Putamen (tissue), 1 donor: ENCODE data around the gene NPAT.
"Not testable (repeated sequence)": the region's sequence is repeated elsewhere in the genome, so short reads cannot be mapped to it uniquely, and the experiment has no call there.

Experiments used
- DNase-seq: peaks from one replicate; pipeline ENCODE4 v3.0.0-alpha.2; 2016; ENCODE audit warnings: low spot score

The NPAT gene

GRCh38 chr11:108218912-108219783 is 3.3 kb downstream of the NPAT start:
- no peak for DNase-seq

GRCh38 chr11:108218455-108218854 is 4.0 kb downstream of the NPAT start:
- no peak for DNase-seq

DNA sequence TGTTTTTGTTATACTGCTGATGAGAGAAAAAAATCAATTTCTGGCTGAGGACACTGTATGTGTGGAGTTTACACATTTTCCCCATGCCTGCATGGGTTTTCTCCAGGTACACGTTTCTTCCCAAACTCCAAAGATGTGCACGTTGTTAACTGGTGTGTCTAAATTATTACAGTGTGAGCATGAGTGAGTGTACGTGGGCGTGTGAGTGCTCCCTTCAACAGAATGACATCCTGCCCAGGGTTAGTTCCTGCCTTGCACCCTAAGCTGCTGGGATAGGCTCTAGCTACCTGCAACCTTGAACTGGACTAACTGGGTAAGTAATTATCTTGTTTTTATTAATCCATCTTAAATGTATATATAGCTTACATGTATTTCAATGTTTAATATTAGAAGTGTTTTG is 5.5 kb downstream of the NPAT start:
- DNase-seq = no peak

DNA sequence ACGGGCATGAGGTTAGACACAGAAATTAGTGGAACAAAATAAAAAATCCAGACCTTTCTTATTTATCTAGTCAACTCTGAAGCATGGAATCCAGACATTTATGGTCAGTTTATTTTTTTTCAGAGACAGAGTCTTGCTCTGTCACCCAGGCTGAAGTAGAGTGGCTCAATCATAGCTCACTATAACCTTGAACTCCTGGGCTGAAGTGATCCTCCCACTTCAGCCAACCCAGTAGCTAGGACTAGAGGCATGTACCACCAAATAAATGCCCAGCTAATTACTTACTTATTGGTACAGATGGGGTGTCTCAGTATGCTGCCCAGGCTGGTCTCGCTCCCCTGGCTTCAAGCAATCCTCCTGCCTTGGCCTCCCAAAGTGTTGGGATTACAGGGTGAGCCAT is 8.7 kb downstream of the NPAT start:
- no peak for DNase-seq

- no peak for DNase-seq
Observed at GRCh38 chr11:108210441-108210840, 12.0 kb downstream of the NPAT start.

DNA sequence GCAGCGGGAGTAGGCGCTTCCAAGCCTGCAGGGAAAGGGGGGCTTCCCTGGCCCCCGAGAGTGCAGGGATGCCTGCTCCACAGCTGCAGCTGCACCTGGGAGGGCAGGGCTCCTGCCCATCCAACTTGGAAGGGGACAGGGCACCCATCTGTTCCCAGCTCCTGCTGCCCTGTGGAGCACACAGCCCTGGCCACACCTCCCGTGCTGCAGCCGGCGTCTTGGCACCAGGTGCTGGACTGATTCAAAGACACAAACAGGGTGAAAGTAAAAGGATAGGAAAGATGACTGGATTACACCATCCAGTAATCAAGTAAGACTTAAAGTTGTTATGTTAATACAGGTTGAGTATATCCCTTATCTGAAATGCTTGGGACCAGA is 14.8 kb downstream of the NPAT start:
- no peak for DNase-seq

DNA sequence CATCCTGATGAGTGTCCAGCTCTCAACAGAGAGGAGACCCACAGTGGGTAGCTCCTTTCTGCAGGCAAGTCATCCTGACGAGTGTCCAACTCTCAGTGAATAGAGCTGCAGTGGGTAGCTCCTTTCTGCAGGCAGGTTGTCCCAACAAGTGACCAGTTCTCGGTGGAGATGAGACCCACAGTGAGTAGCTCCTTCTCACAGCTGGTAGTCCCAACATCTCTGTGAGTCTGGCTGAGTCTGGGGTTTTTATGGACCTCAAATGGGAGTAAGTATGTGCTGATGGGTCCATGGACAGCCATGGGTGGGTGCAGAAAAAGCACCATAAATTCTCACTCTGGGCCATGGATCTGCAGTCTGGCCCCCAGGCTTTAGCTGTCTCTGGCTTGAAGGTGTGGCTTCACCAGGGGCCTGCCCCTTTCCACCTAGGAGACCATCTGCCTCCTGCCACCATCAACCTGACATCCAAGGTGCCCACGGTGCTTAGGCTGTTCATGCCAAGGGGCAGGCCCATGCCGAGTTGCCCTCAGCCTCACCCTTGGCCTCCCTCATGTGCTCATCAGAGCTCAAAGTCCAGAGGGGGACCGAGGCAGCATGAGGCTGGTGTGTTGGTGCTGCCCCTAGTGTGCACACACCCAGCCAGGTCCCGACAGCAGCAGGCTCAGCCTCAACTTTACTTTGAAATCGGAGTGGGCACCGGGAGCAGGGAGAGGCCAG is 15.3 kb downstream of the NPAT start:
- DNase-seq = no peak

- DNase-seq = no peak
Observed at GRCh38 chr11:108206171-108206570, 16.3 kb downstream of the NPAT start.

GRCh38 chr11:108204929-108205499 is 17.4 kb downstream of the NPAT start:
- no peak for DNase-seq

DNA sequence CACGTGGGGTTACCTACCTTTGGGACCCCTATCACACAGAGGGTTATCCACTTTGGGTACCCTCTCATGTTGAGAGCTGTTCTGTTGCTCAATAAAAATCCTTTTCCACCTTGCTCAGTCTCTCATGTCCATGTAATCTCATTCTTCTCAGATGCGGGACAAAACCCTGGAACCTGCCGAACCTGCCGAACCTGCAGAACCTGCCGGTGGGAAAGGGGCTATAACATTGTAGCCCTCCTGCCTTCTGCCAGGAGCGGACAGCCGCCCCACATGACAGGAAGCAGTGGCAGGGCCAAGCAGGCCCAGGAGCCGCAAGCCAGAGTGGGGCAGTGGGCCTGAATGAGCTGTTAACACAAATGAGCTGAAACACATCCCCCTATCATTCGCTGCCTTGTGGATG is 18.1 kb downstream of the NPAT start:
- DNase-seq = no peak

DNA sequence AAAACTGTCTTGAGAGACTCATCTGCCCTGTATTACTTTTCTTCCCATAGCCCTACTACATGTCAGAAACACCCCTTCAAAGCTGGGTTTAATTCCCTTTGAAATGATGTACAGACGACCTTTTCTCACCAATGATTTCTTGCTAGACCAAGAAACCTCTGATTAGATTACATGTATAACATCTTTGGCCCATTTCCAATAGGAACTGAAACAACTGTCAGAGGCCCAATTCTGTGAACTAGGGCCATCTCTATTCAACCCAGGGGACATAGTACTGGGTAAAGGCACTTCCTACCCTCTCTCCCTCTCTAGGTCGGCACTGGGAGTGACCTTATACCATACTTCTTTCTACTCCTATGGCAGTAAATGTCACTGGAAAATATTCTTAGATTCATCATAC is 19.4 kb downstream of the NPAT start:
- no peak for DNase-seq

DNA sequence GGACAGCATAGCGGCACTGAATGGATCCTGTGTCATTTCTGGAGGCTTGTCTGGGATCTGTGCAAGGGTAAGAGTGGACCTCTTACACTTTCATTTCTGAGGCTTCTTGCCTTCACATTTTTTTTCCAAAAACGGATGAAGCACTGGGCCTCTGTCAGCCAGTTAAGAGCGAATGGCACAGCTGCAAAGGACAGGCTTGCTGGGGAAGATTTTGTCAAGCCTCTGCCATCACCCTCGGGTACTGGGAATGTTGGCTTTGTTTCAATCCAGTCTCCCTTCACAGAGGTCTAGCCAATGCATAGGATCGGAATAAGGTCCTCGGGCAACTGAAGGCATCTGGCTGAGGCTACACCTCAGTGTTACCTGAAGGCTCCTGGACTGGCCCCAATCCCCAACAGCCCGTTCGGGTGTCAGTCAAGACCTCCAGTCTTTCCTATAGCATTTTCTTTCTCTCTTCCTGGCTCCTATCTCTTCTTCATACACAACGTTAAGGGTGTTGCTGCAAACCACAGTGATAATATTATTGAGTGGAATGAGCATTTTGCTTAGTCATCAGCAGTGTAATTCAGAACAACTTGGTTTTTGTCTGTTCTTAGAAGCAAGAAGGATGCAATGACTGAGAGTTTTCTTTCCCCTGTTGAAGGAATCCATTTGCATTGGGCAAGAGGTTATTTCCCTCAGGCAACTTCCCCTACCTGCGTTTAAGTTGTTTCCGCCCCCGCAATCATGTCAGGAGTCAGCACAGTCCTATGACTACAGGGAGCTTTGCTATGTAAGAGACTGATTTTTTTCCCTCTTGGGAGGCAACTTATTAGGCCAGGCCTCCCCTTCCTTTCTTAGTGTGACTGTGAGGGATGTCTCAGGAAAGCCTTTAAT is 22.8 kb downstream of the NPAT start:
- DNase-seq = no peak

DNA sequence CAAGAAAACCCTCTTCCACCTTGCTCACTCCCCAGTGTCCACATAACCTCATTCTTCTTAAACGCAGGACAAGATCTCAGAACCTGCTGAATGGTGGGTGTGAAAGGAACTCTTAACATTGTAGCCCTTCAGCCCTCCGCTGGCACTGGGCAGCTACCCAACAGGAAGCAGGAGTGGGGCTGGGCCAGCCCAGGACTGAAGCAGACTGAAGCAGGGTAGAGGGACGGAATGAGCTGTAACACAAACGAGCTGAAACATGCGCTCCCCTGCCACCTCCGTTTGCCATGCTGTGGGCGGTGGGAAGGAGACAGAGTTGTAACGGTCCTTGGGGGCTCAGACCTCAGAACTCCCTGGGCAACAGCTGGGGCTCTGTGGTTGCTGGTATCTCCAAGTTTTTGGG is 23.6 kb downstream of the NPAT start:
- no peak for DNase-seq

DNA sequence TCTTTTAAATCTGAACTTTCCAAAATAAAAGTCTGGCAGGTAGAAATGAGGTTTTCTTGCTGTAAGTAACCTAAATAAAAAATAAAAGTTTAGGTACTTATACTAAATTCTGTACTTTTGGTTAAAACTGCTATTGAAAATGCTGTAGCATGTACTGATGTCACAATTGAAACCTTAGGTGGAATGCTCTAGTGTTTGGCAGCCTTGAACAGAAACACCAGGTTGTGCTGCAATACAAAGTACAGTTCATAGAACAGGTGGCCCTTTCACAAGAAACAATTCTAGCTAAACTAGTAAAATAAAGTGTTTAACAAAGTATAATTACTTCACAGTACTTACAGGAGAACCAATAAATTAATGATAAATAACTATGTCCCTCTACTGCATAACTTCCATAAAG is 25.1 kb downstream of the NPAT start:
- no peak for DNase-seq

- no peak for DNase-seq
Observed at GRCh38 chr11:108196901-108197300, 25.5 kb downstream of the NPAT start.

DNA sequence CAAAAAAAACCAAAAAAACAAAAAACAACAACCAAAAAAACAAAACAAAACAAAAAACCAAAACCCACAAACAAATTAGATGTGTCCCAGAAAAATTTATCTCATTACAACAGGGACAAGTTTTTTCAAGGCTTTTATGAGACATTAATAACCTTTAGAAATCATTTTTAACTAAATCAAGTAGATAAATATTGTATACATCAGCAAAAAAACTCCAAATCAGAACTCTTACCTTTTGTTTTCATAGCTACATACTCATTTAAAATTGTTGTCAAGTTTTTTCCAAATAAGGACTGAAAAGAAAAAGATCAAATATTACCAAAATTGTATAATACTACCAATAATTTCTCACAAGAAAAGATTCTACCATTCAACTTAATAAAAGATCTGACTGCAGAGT is 28.7 kb downstream of the NPAT start:
- DNase-seq = no peak

GRCh38 chr11:108177570-108177969 is 44.9 kb downstream of the NPAT start:
- no peak for DNase-seq

GRCh38 chr11:108170184-108170583 is 52.3 kb downstream of the NPAT start:
- DNase-seq = no peak

- DNase-seq = no peak
Observed at GRCh38 chr11:108167624-108168023, 54.8 kb downstream of the NPAT start.

- not testable (repeated sequence) for DNase-seq
Observed at GRCh38 chr11:108162878-108163277, 59.6 kb downstream of the NPAT start.

DNA sequence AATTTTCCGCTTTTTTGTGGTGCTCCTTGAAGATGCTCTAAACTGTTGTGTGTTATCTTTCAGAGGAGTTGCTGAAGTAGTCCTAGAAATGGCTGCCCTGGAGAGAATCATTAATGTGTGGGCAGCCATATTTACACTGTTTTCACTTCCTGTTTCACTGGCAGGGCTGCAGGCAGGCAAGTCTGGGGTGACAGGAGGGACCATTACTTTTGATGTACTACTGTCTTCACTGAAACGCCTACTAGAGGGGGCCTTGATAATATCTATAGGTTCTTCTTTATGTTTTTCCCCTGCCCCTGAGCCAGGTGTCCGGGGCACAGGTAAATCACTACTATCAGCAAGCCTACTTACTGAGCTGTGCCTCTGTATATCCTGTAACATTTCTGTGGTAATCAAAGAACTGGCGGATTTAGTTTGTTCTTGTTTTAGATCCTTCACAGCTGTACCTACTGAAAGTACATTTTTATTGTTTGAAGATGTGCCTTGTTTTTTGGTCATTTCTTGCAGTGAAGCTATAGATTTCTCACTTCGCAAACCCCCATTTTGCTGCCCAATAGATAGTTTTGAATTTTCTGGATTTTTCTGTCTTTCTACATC is 61.4 kb downstream of the NPAT start:
- DNase-seq = no peak

DNA sequence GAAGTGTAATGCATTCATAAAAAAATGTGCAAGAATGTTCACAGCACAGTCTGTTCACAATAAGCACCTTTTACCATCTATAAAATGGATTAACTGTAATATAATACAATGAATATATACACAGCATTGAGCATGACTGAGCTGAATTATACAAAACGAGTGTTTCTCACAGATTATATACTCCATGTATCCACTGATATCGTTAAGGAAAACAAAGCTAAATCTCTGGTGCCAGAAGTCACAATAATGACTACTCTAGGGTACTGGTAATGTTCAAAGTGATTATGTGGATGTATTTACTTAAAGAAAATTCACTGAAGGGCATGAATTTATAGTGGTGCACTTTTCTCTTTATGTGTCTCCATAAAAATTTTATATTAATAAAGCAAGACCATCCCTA is 67.8 kb downstream of the NPAT start:
- DNase-seq = no peak
